ENCODE results near the gene TEX38. TPM values are rescaled to one million over a fixed set of nuclear protein-coding genes. Genes with fewer than 3 reads are reported as not detected.
"Not testable (repeated sequence)": the region's sequence is repeated elsewhere in the genome, so short reads cannot be mapped to it uniquely, and the experiment has no call there.

The TEX38 gene
- total RNA-seq, 1 donor from 2014 or later: not detected

DNA sequence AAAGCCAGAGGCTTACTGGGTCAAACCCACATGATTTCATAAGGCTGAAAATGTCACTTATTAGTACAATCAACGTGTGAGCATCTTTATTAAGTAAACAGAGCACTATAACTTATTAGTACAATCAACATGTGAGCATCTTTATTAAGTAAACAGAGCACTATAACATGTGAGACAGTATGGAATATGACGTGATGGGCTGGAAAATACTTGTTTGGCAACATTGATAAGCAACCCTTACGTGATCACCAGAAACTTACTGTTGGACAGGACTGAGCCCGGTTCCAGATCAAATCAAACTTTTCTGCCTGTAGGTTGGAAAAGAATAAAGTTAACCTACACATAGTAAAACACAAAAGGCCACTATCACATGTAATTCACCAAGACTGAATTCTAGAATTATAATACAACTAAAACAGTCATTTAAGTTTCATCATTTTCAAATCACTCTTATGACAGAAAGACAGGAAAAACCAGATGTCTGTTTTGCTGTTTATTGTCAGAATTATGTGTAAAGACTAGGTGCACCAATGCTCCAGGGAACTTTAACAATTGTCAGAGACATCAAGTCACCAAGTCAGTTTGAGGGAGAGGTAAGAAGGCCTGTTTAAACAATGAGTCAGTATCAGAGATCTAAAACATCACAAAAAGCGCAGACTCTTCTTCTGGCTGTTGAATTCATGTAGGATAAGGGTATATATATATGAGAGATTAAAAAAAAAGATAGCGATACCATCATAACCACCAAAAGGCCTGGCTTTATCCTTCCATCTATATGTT, 19.1 kb upstream of the TEX38 start:
- Mint-ChIP-seq H3K4me1 (no peaks in the 10 kb centered on the region), H3K4me3 (no peak overlapping the region), H3K36me3 (peaks cover 48% of the 10 kb centered on the region), H3K9me3 (peaks cover 22% of the 10 kb centered on the region), H3K27me3 (ENCODE audit: insufficient read depth, low read depth) (peaks cover 2% of the 10 kb centered on the region), H3K27ac (no peak overlapping the region)
- Histone ChIP-seq H3K4me3 (no peak overlapping the region), H3K27ac (no peak overlapping the region), H3K36me3 (peaks cover 23% of the 10 kb centered on the region), H4K20me1 (ENCODE audit: low read depth) (no peaks in the 10 kb centered on the region), H3K27me3 (no peaks in the 10 kb centered on the region), H3K4me2 (no peak overlapping the region), H2AFZ (replicated peaks) (no peak overlapping the region), H3K4me1 (no peaks in the 10 kb centered on the region), H3K9ac (no peak overlapping the region), H3K9me3 (ENCODE audit: low read depth) (no peaks in the 10 kb centered on the region), H3K79me2 (ENCODE audit: low read depth) (no peaks in the 10 kb centered on the region), H3F3A (ENCODE audit: low read depth) (no peaks in the 10 kb centered on the region)
- no peak for TF ChIP-seq EZH2phosphoT487 (IDR thresholded peaks at IDR 0.05)
- TF ChIP-seq EZH2 (IDR thresholded peaks at IDR 0.05): no peak
- TF ChIP-seq, protein P1, sequence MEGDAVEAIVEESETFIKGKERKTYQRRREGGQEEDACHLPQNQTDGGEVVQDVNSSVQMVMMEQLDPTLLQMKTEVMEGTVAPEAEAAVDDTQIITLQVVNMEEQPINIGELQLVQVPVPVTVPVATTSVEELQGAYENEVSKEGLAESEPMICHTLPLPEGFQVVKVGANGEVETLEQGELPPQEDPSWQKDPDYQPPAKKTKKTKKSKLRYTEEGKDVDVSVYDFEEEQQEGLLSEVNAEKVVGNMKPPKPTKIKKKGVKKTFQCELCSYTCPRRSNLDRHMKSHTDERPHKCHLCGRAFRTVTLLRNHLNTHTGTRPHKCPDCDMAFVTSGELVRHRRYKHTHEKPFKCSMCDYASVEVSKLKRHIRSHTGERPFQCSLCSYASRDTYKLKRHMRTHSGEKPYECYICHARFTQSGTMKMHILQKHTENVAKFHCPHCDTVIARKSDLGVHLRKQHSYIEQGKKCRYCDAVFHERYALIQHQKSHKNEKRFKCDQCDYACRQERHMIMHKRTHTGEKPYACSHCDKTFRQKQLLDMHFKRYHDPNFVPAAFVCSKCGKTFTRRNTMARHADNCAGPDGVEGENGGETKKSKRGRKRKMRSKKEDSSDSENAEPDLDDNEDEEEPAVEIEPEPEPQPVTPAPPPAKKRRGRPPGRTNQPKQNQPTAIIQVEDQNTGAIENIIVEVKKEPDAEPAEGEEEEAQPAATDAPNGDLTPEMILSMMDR (IDR thresholded peaks at IDR 0.05): no peak
- no peak for DNase-seq (ENCODE audit: low spot score)

DNA sequence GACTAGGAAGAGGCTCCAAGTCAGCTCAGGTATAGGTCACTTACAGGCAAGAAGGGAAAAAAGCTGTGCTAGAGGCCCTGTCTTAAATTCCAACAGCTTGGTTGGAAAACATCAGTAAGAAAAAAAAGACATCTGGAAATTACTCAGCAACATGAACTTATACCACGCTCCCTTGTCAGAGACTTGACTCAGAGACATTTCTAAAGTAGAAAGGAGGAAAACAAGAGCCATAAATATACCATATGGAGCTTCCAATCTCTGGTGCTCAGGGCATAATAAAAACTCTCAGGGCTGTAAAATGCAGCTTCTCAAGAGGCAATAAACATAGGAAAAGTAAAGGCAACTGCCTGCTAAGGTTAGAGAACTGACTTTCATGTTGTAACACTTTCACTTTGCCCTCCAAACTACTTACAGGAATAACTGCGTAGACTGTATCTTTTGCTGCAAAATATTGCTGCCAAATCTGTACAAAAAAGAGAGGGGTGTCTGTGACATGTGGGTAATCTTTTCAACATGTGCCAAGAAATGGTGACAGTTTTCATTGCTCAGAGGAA, 18.2 kb upstream of the TEX38 start:
- no peak overlapping the region for H3K27ac Mint-ChIP-seq
- peaks cover 25% of the 10 kb centered on the region for H3K36me3 ChIP-seq

DNA sequence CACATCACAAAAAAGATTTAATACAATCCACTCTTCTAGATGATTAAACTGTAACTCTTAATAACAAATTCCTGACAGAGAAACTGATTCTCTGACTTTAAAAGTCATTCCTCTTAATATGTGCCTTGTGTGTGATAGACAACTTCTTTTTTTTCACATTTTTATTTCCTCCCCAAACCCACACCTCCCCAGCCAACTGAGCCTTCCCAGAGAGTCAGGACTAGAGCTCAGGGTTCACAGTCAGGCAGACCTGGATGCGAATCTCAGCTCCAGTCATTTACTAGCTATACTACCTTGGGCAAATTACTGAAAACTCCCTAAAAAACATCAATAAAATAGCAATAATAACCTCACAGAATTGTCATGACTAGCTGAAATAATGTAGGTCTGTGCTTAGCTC, 17.6 kb upstream of the TEX38 start:
- no peaks in the 10 kb centered on the region for H3F3A ChIP-seq (ENCODE audit: low read depth)
- H3K27ac ChIP-seq: no peak overlapping the region
- H3K4me3 ChIP-seq: no peak overlapping the region
- TF ChIP-seq, protein P1 (IDR thresholded peaks at IDR 0.05): no peak
- TF ChIP-seq EZH2phosphoT487 (IDR thresholded peaks at IDR 0.05) (no peak), EZH2 (IDR thresholded peaks at IDR 0.05) (no peak)
- no peak overlapping the region for H3K9ac ChIP-seq
- H3K4me3 Mint-ChIP-seq: no peak overlapping the region
- H3K27me3 ChIP-seq: no peaks in the 10 kb centered on the region
- H3K9me3 Mint-ChIP-seq: peaks cover 17% of the 10 kb centered on the region
- no peaks in the 10 kb centered on the region for H3K27me3 Mint-ChIP-seq (ENCODE audit: insufficient read depth, low read depth)
- H3K9me3 ChIP-seq (ENCODE audit: low read depth): no peaks in the 10 kb centered on the region
- no peak for DNase-seq (ENCODE audit: low spot score)
- H3K27ac Mint-ChIP-seq: no peak overlapping the region
- no peaks in the 10 kb centered on the region for H4K20me1 ChIP-seq (ENCODE audit: low read depth)
- H3K4me1 ChIP-seq: no peaks in the 10 kb centered on the region
- H3K36me3 Mint-ChIP-seq: peaks cover 42% of the 10 kb centered on the region
- H3K4me1 Mint-ChIP-seq: no peaks in the 10 kb centered on the region
- H3K79me2 ChIP-seq (ENCODE audit: low read depth): no peaks in the 10 kb centered on the region
- no peak overlapping the region for H2AFZ ChIP-seq (replicated peaks)
- H3K36me3 ChIP-seq: peaks cover 27% of the 10 kb centered on the region
- no peak overlapping the region for H3K4me2 ChIP-seq

More for the DNA sequence above, 18.2 kb upstream of the TEX38 start:
- Mint-ChIP-seq H3K4me1 (no peaks in the 10 kb centered on the region), H3K4me3 (no peak overlapping the region), H3K36me3 (peaks cover 45% of the 10 kb centered on the region), H3K27me3 (ENCODE audit: insufficient read depth, low read depth) (peaks cover 2% of the 10 kb centered on the region), H3K9me3 (peaks cover 21% of the 10 kb centered on the region)
- H4K20me1 ChIP-seq (ENCODE audit: low read depth): no peaks in the 10 kb centered on the region
- no peak overlapping the region for H3K4me2 ChIP-seq
- no peak overlapping the region for H2AFZ ChIP-seq (replicated peaks)
- TF ChIP-seq, protein P1 (IDR thresholded peaks at IDR 0.05): no peak
- no peak for TF ChIP-seq EZH2 (IDR thresholded peaks at IDR 0.05)
- no peak for TF ChIP-seq EZH2phosphoT487 (IDR thresholded peaks at IDR 0.05)
- DNase-seq (ENCODE audit: low spot score): no peak
- no peaks in the 10 kb centered on the region for H3K9me3 ChIP-seq (ENCODE audit: low read depth)
- H3K27me3 ChIP-seq: no peaks in the 10 kb centered on the region
- H3F3A ChIP-seq (ENCODE audit: low read depth): no peaks in the 10 kb centered on the region
- no peak overlapping the region for H3K9ac ChIP-seq
- no peaks in the 10 kb centered on the region for H3K4me1 ChIP-seq
- no peaks in the 10 kb centered on the region for H3K79me2 ChIP-seq (ENCODE audit: low read depth)
- no peak overlapping the region for H3K27ac ChIP-seq
- H3K4me3 ChIP-seq: no peak overlapping the region

DNA sequence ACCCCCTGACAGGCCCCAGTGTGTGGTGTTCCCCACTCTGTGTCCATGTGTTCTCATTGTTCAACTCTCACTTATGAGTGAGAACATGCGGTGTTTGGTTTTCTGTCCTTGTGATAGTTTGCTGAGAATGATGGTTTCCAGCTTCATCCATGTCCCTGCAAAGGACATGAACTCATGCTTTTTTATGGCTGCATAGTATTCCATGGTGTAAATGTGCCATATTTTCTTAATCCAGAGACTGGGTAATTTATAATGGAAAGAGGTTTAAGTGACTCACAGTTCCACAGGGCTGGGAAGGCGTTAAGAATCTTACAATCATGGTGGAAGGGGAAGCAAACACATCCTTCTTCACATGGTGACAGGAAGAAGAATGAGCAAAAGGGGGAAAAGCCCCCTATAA, 17.0 kb upstream of the TEX38 start:
- H4K20me1 ChIP-seq (ENCODE audit: low read depth); H3K4me3 ChIP-seq; H3K9ac ChIP-seq; H2AFZ ChIP-seq (replicated peaks); H3F3A ChIP-seq (ENCODE audit: low read depth); H3K27ac ChIP-seq; H3K27me3 ChIP-seq; H3K4me1 Mint-ChIP-seq; H3K27ac Mint-ChIP-seq; H3K79me2 ChIP-seq (ENCODE audit: low read depth); H3K4me3 Mint-ChIP-seq; DNase-seq (ENCODE audit: low spot score); H3K4me1 ChIP-seq; H3K9me3 ChIP-seq (ENCODE audit: low read depth); H3K27me3 Mint-ChIP-seq (ENCODE audit: insufficient read depth, low read depth); H3K4me2 ChIP-seq: not testable (repeated sequence)
- Mint-ChIP-seq H3K9me3 (peaks cover 10% of the 10 kb centered on the region), H3K36me3 (peaks cover 41% of the 10 kb centered on the region)
- H3K36me3 ChIP-seq: peaks cover 21% of the 10 kb centered on the region

Measured in neural progenitor cell (in vitro differentiated cells).